Upper lobe of left lung (tissue), 6 donors: Measurements from ENCODE around the gene ZBED4. TPM values are rescaled to one million over a fixed set of nuclear protein-coding genes. Genes with fewer than 3 reads are reported as not detected.

Source experiments
- ATAC-seq, 2 donors: fragments of 200-7000 bp; cut with Tn5 transposase; one replicate each; pipeline ENCODE4 v1.9.1; 2022; ENCODE audit warnings: mild to moderate bottlenecking in 2 of 2, moderate library complexity in 2 of 2; ENCODE audit not compliant: low FRiP score in 2 of 2
- DNase-seq, 2 donors: peaks; one replicate each; pipeline ENCODE4 v3.0.0-alpha.2; 2019 to 2020
- H3K27ac ChIP-seq, 4 donors: fragments of 200-600 bp; sonication (generic); one replicate each; pipeline ENCODE4 v1.5.1; 2016 to 2019
- H3K27me3 ChIP-seq, 4 donors: fragments of 200-600 bp; sonication (generic); one replicate each; pipeline ENCODE4 v1.5.1; 2017 to 2019
- H3K36me3 ChIP-seq, 4 donors: fragments of 200-600 bp; sonication (generic); one replicate each; pipeline ENCODE4 v1.5.1; 2016 to 2019
- H3K4me1 ChIP-seq, 4 donors: fragments of 200-600 bp; sonication (generic); one replicate each; pipeline ENCODE4 v1.5.1; 2018 to 2019
- H3K4me3 ChIP-seq, 4 donors: fragments of 200-600 bp; sonication (generic); one replicate each; pipeline ENCODE4 v1.5.1; 2017 to 2019; ENCODE audit warnings: mild to moderate bottlenecking in 2 of 4, moderate library complexity in 1 of 4
- H3K9me3 ChIP-seq, 4 donors: fragments of 200-600 bp; sonication (generic); one replicate each; pipeline ENCODE4 v1.5.1; 2018 to 2019
- EP300 ChIP-seq, 4 donors: sonication (generic); formaldehyde crosslinking; IDR thresholded peaks; one replicate each; pipeline ENCODE4 v1.5.1; 2017; ENCODE audit warnings: antibody characterized with exemption in 4 of 4, control low read depth in 2 of 4
- POLR2A ChIP-seq, 4 donors: fragments of 450-650 bp; IDR thresholded peaks; one replicate each; pipeline ENCODE4 v1.5.1; 2016 to 2017; ENCODE audit warnings: antibody characterized with exemption in 4 of 4, mild to moderate bottlenecking in 2 of 4
- POLR2AphosphoS5 ChIP-seq, 2 donors: sonication (generic); formaldehyde crosslinking; IDR thresholded peaks; one replicate each; pipeline ENCODE4 v1.5.1; 2017; ENCODE audit warnings: antibody characterized with exemption in 2 of 2
- WGBS, 2 donors: methylation state at CpG; one replicate each; pipeline ENCODE4 v1.1.5; 2017 to 2018; 5-methylcytosine and 5-hydroxymethylcytosine counted together
- total RNA-seq, 6 donors: library from RNA; depleted of rRNA in 4 of 6; stranded (reverse); fragments of >200 nt in 4 of 6; gene quantifications; one replicate each; pipeline versions ENCODE4 v1.1.0 to v1.2.1, GENCODE V29; 2016 to 2021
- TF ChIP-seq, protein P1 (sequence below), 6 experiments: fragments of 450-650 bp in 4 of 6; fragments of 200-600 bp in 2 of 6; sonication (generic) in 2 of 6; IDR thresholded peaks; one replicate each; pipeline ENCODE4 v1.5.1; 2016 to 2019; ENCODE audit warnings: antibody characterized with exemption in 6 of 6
- donor health status: DM: no; HTN: no; CAD: no; lungs with moderate emphysema.
- donor health status: DM: no; HTN: yes; CAD: no; lungs with severe emphysema.

The ZBED4 gene
- total RNA-seq, 6 donors from 2014 or later: 10.8 to 19.9 (median 15.5) TPM

DNA sequence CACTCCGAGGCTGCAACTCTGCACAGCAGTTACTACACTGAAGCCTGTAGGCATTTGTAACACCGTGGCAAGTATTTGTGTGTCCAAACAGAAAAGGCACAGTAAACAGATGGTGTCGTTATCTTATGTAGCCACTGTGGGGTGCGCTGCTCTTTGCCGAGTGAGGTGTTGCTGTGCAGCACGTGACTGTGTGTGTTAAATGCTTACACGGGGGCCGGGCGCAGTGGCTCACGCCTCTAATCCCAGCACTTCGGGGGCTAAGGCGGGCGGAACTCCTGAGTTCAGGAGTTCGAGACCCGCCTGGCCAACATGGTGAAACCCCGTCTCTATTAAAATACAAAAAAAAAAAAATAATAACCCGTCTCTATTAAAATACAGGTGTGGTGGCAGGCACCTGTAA, 11.5 kb downstream of the ZBED4 start:
- H3K27ac ChIP-seq: no peak overlapping the region
- H3K27me3 ChIP-seq: no peaks in the 10 kb centered on the region
- DNase-seq (no peak), ATAC-seq (no peak)
- H3K4me1 ChIP-seq: peaks cover 0 to 9% (median 7%) of the 10 kb centered on the region in 4 donors
- 94 to 95% methylated on average over 17 of the region's 17 CpGs for WGBS, 2 donors
- H3K4me3 ChIP-seq: no peak overlapping the region
- H3K9me3 ChIP-seq: peaks cover 0 to 28% (median 4%) of the 10 kb centered on the region in 4 donors
- H3K36me3 ChIP-seq: no peaks in the 10 kb centered on the region
- no peak for TF ChIP-seq EP300 (IDR thresholded peaks at IDR 0.05)
- no peak for TF ChIP-seq POLR2A (IDR thresholded peaks at IDR 0.05)
- TF ChIP-seq POLR2AphosphoS5 (IDR thresholded peaks at IDR 0.05): no peak
- TF ChIP-seq, protein P1, sequence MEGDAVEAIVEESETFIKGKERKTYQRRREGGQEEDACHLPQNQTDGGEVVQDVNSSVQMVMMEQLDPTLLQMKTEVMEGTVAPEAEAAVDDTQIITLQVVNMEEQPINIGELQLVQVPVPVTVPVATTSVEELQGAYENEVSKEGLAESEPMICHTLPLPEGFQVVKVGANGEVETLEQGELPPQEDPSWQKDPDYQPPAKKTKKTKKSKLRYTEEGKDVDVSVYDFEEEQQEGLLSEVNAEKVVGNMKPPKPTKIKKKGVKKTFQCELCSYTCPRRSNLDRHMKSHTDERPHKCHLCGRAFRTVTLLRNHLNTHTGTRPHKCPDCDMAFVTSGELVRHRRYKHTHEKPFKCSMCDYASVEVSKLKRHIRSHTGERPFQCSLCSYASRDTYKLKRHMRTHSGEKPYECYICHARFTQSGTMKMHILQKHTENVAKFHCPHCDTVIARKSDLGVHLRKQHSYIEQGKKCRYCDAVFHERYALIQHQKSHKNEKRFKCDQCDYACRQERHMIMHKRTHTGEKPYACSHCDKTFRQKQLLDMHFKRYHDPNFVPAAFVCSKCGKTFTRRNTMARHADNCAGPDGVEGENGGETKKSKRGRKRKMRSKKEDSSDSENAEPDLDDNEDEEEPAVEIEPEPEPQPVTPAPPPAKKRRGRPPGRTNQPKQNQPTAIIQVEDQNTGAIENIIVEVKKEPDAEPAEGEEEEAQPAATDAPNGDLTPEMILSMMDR (IDR thresholded peaks at IDR 0.05): no peak

DNA sequence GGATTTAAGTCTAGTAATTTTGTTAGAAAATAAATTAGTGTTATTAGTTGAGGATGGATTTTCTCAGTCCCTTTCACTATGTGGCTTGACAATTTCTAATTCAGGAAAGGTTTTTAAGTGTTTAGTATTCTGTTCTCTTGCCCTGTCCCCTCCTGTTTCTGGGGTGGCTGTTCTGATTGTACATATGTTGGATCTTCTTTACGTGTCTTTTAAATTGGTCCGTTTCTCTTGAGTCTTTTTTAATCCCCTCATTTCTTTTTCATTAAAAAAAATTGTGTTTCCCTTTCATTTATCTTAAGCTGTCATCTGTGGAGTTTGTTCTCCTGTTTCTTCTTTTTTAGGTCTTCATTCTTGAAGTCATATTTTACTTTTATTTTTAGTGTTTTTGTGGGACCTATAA, 12.5 kb downstream of the ZBED4 start:
- ATAC-seq (no peak), DNase-seq (no peak)
- H3K27ac ChIP-seq: no peak overlapping the region
- no peaks in the 10 kb centered on the region for H3K27me3 ChIP-seq
- H3K9me3 ChIP-seq: peaks cover 0 to 28% (median 4%) of the 10 kb centered on the region in 4 donors
- 38 to 76% methylated on average over 2 of the region's 2 CpGs for WGBS, 2 donors
- no peak for TF ChIP-seq POLR2A (IDR thresholded peaks at IDR 0.05)
- TF ChIP-seq, protein P1 (IDR thresholded peaks at IDR 0.05): no peak
- no peak for TF ChIP-seq POLR2AphosphoS5 (IDR thresholded peaks at IDR 0.05)
- TF ChIP-seq EP300 (IDR thresholded peaks at IDR 0.05): no peak
- H3K36me3 ChIP-seq: no peaks in the 10 kb centered on the region
- no peak overlapping the region for H3K4me3 ChIP-seq
- H3K4me1 ChIP-seq: peaks cover 0 to 9% (median 7%) of the 10 kb centered on the region in 4 donors

DNA sequence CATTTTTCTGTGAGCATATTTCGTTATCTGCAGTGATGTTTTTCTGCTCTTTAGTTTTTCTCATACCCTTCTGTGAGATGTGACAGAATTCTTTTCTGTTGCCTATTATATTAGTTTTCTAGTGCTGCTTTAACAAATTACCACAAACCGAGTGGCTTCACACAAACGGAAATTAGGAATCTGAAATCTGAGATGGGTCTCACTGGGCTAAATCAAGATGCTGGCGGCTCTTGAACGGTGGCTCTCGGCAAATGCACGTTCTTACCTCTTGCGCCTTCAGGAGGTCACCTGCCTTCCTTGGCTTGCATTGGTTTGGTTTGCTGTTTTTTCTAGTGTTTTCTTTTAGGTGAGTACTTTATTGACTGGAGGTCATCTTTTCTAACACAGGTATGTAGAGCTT, 13.0 kb downstream of the ZBED4 start:
- DNase-seq: no peak
- Histone ChIP-seq H3K36me3 (no peaks in the 10 kb centered on the region), H3K9me3 (peaks cover 0 to 28% (median 4%) of the 10 kb centered on the region in 4 donors), H3K4me3 (no peak overlapping the region), H3K4me1 (peaks cover 0 to 8% (median 6%) of the 10 kb centered on the region in 4 donors), H3K27ac (peak overlapping the region in 1 of 4 donors; percentile 46), H3K27me3 (no peaks in the 10 kb centered on the region)
- TF ChIP-seq, protein P1 (IDR thresholded peaks at IDR 0.05): no peak
- TF ChIP-seq POLR2A (IDR thresholded peaks at IDR 0.05): no peak
- no peak for TF ChIP-seq POLR2AphosphoS5 (IDR thresholded peaks at IDR 0.05)
- WGBS, 2 donors: 92 to 93% methylated on average over 8 of the region's 8 CpGs
- no peak for ATAC-seq

DNA sequence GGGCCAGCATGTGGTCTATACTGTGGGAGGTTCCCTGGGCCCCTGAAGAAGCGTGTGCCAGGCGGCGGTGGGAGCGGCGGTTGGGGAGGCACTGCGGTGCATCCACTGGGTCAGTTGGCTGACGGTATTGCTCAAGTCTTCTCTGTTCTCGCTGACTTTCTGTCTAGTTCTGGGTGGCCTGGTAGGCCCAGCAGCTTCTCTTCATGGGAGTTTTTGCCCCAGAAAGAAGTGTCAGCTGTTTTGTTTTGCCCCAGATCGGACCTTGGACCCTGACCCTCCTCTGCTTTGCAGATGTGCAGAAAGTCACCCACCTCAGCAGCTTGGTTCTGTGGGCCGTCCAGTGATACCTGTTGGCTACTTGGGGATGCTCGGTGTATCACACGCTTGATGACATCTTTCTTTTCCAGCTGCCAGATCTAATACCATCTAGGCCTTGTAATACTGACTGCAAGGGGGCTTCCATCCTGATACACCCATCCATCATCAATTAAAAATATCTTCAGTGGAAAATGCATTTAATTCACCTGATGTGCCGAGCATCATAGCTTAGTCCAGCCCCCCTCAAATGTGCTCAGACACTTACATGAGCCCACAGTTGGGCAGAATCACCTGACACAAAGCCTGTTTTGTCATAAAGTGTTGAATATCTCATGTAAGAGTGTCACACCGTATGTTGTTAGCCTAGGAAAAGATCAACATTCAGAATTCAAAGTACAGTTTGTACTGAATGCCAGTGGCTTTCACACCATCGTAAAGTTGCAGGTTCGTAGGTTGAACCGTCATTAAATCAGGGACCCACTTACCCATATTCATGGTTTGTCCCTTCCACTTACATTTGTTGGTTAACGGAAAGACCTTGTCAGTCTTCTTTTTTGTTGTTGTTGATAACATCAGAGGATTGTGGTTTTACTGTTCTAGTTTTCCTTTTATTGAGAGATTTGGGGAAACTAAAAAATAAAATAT, 13.9 kb downstream of the ZBED4 start:
- WGBS, 2 donors: 94 to 97% methylated on average over 18 of the region's 18 CpGs

DNA sequence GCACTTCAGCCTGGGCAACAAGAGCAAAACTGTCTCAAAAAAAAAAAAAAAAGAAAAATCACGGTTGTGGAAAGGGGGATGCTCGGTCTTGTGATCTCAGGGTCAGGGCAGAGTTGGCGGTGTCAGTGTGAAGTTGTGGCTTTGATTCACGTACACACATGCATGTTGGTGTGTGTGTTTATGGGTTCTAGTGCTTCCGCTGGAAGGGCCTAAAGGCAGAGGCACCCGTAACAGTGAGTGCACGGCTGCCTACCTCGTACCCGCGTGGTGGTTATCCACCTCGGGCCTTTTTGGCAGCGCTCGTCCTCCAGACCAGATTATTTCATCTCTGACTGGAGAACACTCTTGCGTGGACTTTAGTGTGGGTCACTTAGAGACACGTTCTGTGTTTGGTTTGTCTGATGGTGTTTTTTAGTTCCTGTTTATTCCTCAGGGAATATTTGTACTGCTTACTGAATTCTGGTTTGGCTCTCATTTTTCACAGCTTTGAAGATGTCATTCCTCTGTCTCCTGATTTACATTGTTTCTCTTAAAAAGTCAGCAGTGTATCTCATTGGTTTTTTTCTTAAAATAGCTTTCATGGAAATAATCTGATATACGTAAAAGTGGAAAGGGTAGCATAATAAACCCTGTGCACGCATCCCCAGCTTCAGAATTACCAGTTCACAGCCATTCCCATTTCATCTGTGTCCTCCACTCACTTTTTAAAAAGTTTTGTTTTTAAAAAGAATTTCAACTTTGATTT, 15.6 kb downstream of the ZBED4 start:
- Histone ChIP-seq H3K27me3 (no peaks in the 10 kb centered on the region), H3K36me3 (no peaks in the 10 kb centered on the region), H3K27ac (no peak overlapping the region), H3K9me3 (peaks cover 0 to 28% (median 4%) of the 10 kb centered on the region in 4 donors), H3K4me3 (no peak overlapping the region), H3K4me1 (no peaks in the 10 kb centered on the region)
- TF ChIP-seq EP300 (IDR thresholded peaks at IDR 0.05): no peak
- TF ChIP-seq, protein P1 (IDR thresholded peaks at IDR 0.05): no peak
- DNase-seq (no peak), ATAC-seq (no peak)
- WGBS, 2 donors: 87 to 94% methylated on average over 17 of the region's 17 CpGs

More for the DNA sequence above, 13.9 kb downstream of the ZBED4 start:
- no peaks in the 10 kb centered on the region for H3K36me3 ChIP-seq
- peak in 1 of 2 donors; percentile 58 for DNase-seq
- ATAC-seq: no peak
- no peak overlapping the region for H3K4me3 ChIP-seq
- H3K27me3 ChIP-seq: no peaks in the 10 kb centered on the region
- H3K9me3 ChIP-seq: peaks cover 0 to 28% (median 4%) of the 10 kb centered on the region in 4 donors
- TF ChIP-seq POLR2A (IDR thresholded peaks at IDR 0.05) (no peak), EP300 (IDR thresholded peaks at IDR 0.05) (peak in 2 of 4 donors; percentile 80 to 82)
- peak overlapping the region in 2 of 4 donors; percentile 46 to 64 for H3K27ac ChIP-seq
- H3K4me1 ChIP-seq: no peaks in the 10 kb centered on the region
